ENCODE data around the gene HS1BP3. TPM values are rescaled to one million over a fixed set of nuclear protein-coding genes. Genes with fewer than 3 reads are reported as not detected.

Gene HS1BP3
- total and polyA plus RNA-seq, 2 of the 13 experiments (the other 11 are each of a cell fraction or from before 2014, with no cell fraction given): 15.2 to 22.0 TPM

- no peak for TF ChIP-seq UBTF (CRISPR knock-in tag; IDR thresholded peaks at IDR 0.05)
- no peak for TF ChIP-seq TBX2 (CRISPR knock-in tag; IDR thresholded peaks at IDR 0.05; ENCODE audit: borderline replicate concordance)
- no peak for TF ChIP-seq ZNF430 (CRISPR knock-in tag; IDR thresholded peaks at IDR 0.05)
- TF ChIP-seq ZNF362 (CRISPR knock-in tag; IDR thresholded peaks at IDR 0.05; ENCODE audit: borderline replicate concordance): no peak
- TF ChIP-seq ZNF451 (CRISPR knock-in tag; IDR thresholded peaks at IDR 0.05): no peak
- no peak for TF ChIP-seq ZMYM3 (CRISPR knock-in tag; IDR thresholded peaks at IDR 0.05)
- TF ChIP-seq ZNF44 (CRISPR knock-in tag; IDR thresholded peaks at IDR 0.05): 0 out of 2 replicates have a peak, but pooled peaks have one; percentile 15
- no peak for TF ChIP-seq E2F5 (CRISPR knock-in tag; conservative IDR thresholded peaks at IDR 0.05)
- TF ChIP-seq THAP9 (CRISPR knock-in tag; IDR thresholded peaks at IDR 0.05; ENCODE audit: borderline replicate concordance): no peak
- TF ChIP-seq SKI (IDR thresholded peaks at IDR 0.05; ENCODE audit: partially characterized antibody): no peak
- no peak for TF ChIP-seq NRL (CRISPR knock-in tag; IDR thresholded peaks at IDR 0.05; ENCODE audit: borderline replicate concordance)
- TF ChIP-seq ZNF512B (CRISPR knock-in tag; IDR thresholded peaks at IDR 0.05; ENCODE audit: borderline replicate concordance): no peak
- peak; percentile 77 for TF ChIP-seq RFX1 (IDR thresholded peaks at IDR 0.05)
- TF ChIP-seq MAFG (CRISPR knock-in tag; IDR thresholded peaks at IDR 0.05): no peak
- 0 out of 2 replicates have a peak, but pooled peaks have one; percentile 32 for TF ChIP-seq ARHGAP35 (CRISPR knock-in tag; IDR thresholded peaks at IDR 0.05; ENCODE audit: borderline replicate concordance)
- no peak for TF ChIP-seq PHF21A (CRISPR knock-in tag; IDR thresholded peaks at IDR 0.05)
- 0 out of 2 replicates have a peak, but pooled peaks have one; percentile 3 for TF ChIP-seq GATAD1 (CRISPR knock-in tag; IDR thresholded peaks at IDR 0.05)
- TF ChIP-seq SMAD9 (CRISPR knock-in tag; IDR thresholded peaks at IDR 0.05): 0 out of 2 replicates have a peak, but pooled peaks have one; percentile 50
- no peak for TF ChIP-seq FOSL1 (CRISPR knock-in tag; IDR thresholded peaks at IDR 0.05; ENCODE audit: borderline replicate concordance)
- no peak for TF ChIP-seq ZNF747 (CRISPR knock-in tag; IDR thresholded peaks at IDR 0.05; ENCODE audit: borderline replicate concordance)
- TF ChIP-seq ZFP36L2 (CRISPR knock-in tag; IDR thresholded peaks at IDR 0.05): no peak
Observed at GRCh38 chr2:20650393-20650876, 463 bp downstream of the HS1BP3 start (continued).

All from HepG2 (cell line).